AG04449 (cell line): ENCODE data around the gene KCNJ14.

ENCODE experiments used
- CTCF ChIA-PET: fragments of 350-600 bp; formaldehyde crosslinking; extraction: SDS; loops from one replicate; lab custom pipeline; 2021; ENCODE audit warnings: antibody characterized with exemption; lab: Yijun Ruan, JAX
- POLR2A ChIA-PET: fragments of 400-600, 350-600 bp; formaldehyde crosslinking; extraction: SDS; loops from one replicate; lab custom pipeline; 2020; ENCODE audit warnings: antibody characterized with exemption, inconsistent platforms; lab: Yijun Ruan, JAX
- DNase-seq: peaks from one replicate; pipeline ENCODE4 v3.0.0-alpha.2; 2010; ENCODE audit warnings: low read depth, low spot score
- H3K4me3 ChIP-seq: 2 replicates; pipeline ENCODE4 v1.5.1; 2011; ENCODE audit warnings: low read depth, mild to moderate bottlenecking, control low read depth, low read length
- TF ChIP-seq, protein P1 (sequence below): IDR thresholded peaks from one replicate; pipeline ENCODE4 v1.5.1; 2011; ENCODE audit warnings: mild to moderate bottlenecking, moderate library complexity, low read length, control low read depth, inconsistent platforms; ENCODE audit not compliant: insufficient read depth; ENCODE audit errors: missing control alignments

KCNJ14 gene

DNA sequence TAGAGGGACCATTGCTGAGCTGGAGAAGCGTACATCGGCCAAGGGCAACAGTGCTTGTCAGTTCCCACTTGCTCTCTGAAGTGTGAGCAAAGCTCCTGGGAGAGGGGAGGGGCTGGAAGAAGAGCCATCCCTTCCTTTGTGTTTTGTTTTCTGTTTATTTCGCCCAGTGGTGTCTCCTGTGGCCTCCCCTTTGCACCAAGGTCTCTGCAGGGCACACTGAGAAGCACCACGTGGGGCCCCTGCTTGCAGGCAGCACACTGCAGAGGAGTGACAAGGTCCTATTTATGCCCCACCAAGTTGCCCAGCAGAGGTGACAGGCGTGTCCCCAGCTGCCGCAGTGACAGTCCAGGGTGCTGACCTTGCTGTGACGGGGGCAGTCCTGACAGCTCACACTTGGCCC is 38.0 kb upstream of the KCNJ14 start:
- no peak for DNase-seq
- ChIA-PET POLR2A (no interaction called here), CTCF (interaction anchor here (2.3 kb wide), 1 partner anchor 26 kb away, joined by 11 read pairs; the partner anchor contains the start of gene KDELR1)
- TF ChIP-seq, protein P1, sequence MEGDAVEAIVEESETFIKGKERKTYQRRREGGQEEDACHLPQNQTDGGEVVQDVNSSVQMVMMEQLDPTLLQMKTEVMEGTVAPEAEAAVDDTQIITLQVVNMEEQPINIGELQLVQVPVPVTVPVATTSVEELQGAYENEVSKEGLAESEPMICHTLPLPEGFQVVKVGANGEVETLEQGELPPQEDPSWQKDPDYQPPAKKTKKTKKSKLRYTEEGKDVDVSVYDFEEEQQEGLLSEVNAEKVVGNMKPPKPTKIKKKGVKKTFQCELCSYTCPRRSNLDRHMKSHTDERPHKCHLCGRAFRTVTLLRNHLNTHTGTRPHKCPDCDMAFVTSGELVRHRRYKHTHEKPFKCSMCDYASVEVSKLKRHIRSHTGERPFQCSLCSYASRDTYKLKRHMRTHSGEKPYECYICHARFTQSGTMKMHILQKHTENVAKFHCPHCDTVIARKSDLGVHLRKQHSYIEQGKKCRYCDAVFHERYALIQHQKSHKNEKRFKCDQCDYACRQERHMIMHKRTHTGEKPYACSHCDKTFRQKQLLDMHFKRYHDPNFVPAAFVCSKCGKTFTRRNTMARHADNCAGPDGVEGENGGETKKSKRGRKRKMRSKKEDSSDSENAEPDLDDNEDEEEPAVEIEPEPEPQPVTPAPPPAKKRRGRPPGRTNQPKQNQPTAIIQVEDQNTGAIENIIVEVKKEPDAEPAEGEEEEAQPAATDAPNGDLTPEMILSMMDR, result no peak
- H3K4me3 ChIP-seq, result no peak overlapping the region

DNA sequence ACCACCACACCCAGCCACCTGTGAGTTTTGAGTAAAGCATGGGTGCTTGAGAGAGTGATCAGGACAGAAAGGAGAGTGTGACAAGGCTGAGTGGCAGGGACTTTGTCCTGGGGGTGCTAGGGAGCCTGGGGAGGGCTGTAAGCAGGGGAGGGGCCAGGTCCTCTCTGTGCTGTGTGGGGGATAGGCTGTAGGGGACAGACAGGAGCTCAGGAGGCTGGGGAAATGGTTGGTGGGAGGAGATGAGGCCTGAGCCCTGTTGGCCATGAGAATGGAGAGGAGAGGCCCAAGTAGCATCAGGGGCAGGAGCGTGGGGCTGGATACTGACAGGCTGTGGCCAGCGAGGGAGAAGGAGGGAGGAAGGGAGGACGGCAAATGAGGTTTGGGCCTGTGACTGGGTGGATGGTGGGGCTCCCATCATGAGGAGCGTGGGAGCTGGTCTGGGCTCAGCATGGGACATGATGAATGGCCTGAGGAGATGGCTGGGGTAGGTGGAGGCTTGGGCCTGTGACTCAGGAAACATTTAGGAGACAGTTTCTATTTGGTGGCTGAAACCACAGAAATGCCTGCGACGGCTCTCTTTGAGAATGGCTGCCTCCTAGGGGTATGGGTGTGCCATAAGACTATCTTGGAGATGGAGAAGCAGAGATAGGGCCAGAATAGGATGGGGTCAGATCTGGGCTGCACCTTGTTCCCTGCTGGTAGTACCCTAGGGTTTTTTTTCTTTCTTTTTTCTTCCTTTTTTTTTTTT is 36.9 kb upstream of the KCNJ14 start:
- ChIA-PET POLR2A (no interaction called here), CTCF (interaction anchor here (2.3 kb wide), 1 partner anchor 27 kb away, joined by 11 read pairs; the partner anchor contains the start of gene KDELR1)
- no peak overlapping the region for H3K4me3 ChIP-seq
- TF ChIP-seq, protein P1, result peak; percentile 24
- DNase-seq, result no peak

DNA sequence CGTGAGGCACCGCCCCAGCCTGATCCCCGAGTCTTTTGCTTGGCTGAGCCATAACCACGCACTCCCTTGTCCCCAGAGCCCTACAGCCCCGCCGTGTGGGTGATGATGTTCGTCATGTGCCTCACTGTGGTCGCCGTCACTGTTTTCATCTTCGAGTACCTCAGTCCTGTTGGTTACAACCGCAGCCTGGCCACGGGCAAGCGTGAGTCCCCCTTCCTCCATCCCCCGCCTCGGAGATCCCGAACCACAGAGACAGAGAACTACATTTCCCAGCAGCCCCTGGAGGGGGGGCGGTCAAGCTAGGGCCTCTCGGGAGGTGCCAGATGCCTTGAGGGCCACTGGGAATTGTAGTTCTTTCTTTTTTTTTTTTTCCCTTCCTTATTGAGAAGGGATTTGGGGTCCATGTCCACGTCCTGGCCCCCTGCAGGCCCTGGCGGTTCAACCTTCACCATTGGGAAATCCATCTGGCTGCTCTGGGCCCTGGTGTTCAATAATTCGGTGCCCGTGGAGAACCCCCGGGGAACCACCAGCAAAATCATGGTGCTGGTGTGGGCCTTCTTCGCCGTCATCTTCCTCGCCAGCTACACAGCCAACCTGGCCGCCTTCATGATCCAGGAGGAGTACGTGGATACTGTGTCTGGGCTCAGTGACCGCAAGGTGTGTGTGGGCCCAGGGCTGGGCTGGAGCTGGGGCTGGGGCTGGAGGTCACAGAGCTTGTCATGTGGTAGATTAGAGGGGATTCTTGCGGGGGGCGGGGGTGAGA is 36.0 kb upstream of the KCNJ14 start:
- ChIA-PET POLR2A (no interaction called here), CTCF (interaction anchor here (1.0 to 2.3 kb wide), 2 partner anchors 28 kb away, joined by 5 to 11 read pairs; partner anchors contain the start of gene KDELR1)
- TF ChIP-seq, protein P1, result no peak
- H3K4me3 ChIP-seq, result peak overlapping the region; percentile 6; the same call in 1 of the 2 replicates
- DNase-seq, result no peak

DNA sequence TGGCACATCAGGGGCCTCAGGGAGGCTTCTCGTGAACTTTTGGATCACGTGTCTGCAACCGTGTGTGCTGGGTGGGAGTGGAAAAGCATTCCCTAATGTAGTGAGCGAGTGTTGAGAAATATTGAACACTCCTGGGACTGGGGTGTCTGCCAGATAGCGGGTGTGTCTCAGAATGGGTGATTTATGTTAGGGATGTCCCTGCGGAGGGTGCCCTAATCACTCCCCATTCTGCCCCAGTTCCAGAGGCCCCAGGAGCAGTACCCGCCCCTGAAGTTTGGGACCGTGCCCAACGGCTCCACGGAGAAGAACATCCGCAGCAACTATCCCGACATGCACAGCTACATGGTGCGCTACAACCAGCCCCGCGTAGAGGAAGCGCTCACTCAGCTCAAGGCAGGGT is 33.8 kb upstream of the KCNJ14 start:
- TF ChIP-seq, protein P1, result no peak
- POLR2A ChIA-PET, result no interaction called here
- CTCF ChIA-PET, result interaction anchor here (0.8 kb wide), 1 partner anchor 30 kb away, joined by 3 read pairs; the partner anchor contains the start of gene KDELR1
- DNase-seq, result no peak
- no peak overlapping the region for H3K4me3 ChIP-seq

DNA sequence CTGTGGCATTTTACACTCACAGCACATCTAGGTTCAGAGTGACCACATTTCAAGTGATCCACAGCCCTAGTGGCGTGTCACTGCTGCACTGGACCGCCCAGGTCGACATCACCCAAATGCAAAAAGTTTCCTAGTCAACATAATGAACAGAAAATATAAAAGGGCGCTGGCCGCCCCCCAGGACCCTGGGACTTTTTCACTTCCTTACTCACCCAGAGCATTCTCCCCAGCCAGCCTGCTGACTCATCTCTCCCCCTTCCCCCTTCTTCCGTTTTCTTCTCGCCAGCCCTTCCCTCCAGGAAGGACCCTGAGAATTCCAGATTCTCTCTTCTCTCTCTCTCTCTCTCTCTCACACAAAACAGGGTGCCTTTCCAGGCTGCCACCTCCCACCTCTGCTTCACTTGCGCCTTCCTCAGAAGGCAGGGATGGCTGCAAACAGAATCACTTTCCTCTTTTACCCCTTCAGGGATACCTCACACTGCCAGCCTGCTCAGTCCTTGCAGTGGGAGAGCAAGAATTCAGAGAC is 30.6 kb upstream of the KCNJ14 start:
- ChIA-PET POLR2A (no interaction called here), CTCF (no interaction called here)

More for the DNA sequence above, 30.6 kb upstream of the KCNJ14 start:
- no peak overlapping the region for H3K4me3 ChIP-seq
- no peak for DNase-seq
- TF ChIP-seq, protein P1, result no peak
